Suprapubic skin (tissue), 4 donors: ENCODE results near the gene RTTN.

Experiments used
- CTCF ChIP-seq, 2 donors: fragments of 200-600 bp in 1 of 2; fragments of 450-650 bp in 1 of 2; sonication (generic) in 1 of 2; IDR thresholded peaks; one replicate each; pipeline ENCODE4 v1.5.1; 2016 to 2019; ENCODE audit warnings: antibody characterized with exemption in 2 of 2, mild to moderate bottlenecking in 1 of 2, moderate library complexity in 1 of 2
- POLR2A ChIP-seq, 2 donors: fragments of 450-650 bp; IDR thresholded peaks; one replicate each; pipeline ENCODE4 v1.6.1; 2017; ENCODE audit warnings: antibody characterized with exemption in 2 of 2, mild to moderate bottlenecking in 2 of 2, moderate library complexity in 2 of 2
- POLR2AphosphoS5 ChIP-seq, 3 donors: sonication (generic); formaldehyde crosslinking; IDR thresholded peaks; one replicate each; pipeline ENCODE4 v1.6.1; 2017; ENCODE audit warnings: antibody characterized with exemption in 3 of 3

- TF ChIP-seq CTCF (IDR thresholded peaks at IDR 0.05) (no peak), POLR2A (IDR thresholded peaks at IDR 0.05) (no peak), POLR2AphosphoS5 (IDR thresholded peaks at IDR 0.05) (no peak)
These were observed 78.1 kb downstream of the RTTN start for GRCh38 chr18:70127359-70127758.
